HCT116 (cell line): ENCODE measurements around the gene ANTKMT. TPM values are rescaled to one million over a fixed set of nuclear protein-coding genes. Genes with fewer than 3 reads are reported as not detected.

Experiments used
- ATAC-seq: fragments of 200-7000 bp; cut with Tn5 transposase; 2 replicates; pipeline ENCODE4 v1.9.1; 2020; ENCODE audit warnings: mild to moderate bottlenecking, moderate library complexity
- BruUV-seq: library from RNA; stranded (reverse); fragments of 400-500 nt; replicated peaks from 2 replicates; lab custom pipeline; 2021; lab: Mats Ljungman, UMichigan
- CTCF ChIA-PET: fragments of 300-600 bp; sonication (Branson Sonifier 250); formaldehyde crosslinking; loops from one replicate; lab custom pipeline; 2021; ENCODE audit warnings: antibody characterized with exemption; lab: Charles Lee
- POLR2A ChIA-PET: fragments of 300-600, 350-600 bp; sonication (Branson Sonifier 250); formaldehyde crosslinking; loops from one replicate; lab custom pipeline; 2021; ENCODE audit warnings: antibody characterized with exemption; lab: Charles Lee
- RAD21 ChIA-PET, 2 experiments: fragments of 300-600 bp; sonication (Branson Sonifier 250); formaldehyde crosslinking; loops; one replicate each; lab custom pipeline; 2023; ENCODE audit warnings: low total read pairs in 2 of 2; ENCODE audit not compliant: uncharacterized antibody in 2 of 2, unreplicated experiment in 2 of 2, low non-redundant PET in 1 of 2; lab: Charles Lee
- DNase-seq: peaks from one replicate; pipeline ENCODE4 v3.0.0-alpha.2; 2010; ENCODE audit warnings: low read depth, low spot score
- H2AFZ ChIP-seq: fragments of 200-600 bp; shearing (Covaris generic), sonication (generic); 2 replicates; pipeline ENCODE4 v1.6.1; 2017; ENCODE audit warnings: low read depth, mixed run types, mixed read lengths, antibody characterized with exemption, low read length; ENCODE audit not compliant: poor library complexity, severe bottlenecking
- H3K27ac ChIP-seq: 2 replicates; pipeline ENCODE4 v1.5.1; 2012; ENCODE audit warnings: low read depth, low read length
- H3K27me3 ChIP-seq: fragments of 200-600 bp; sonication (generic); 2 replicates; pipeline ENCODE4 v1.6.1; 2016; ENCODE audit warnings: mixed run types, low read length, mixed read lengths; ENCODE audit not compliant: insufficient read depth
- H3K36me3 ChIP-seq, 2 experiments: fragments of 200-500 bp in 1 of 2; fragments of 200-600 bp in 1 of 2; sonication (Bioruptor generic) in 1 of 2; sonication (generic) in 1 of 2; 2 replicates each; pipeline versions ENCODE4 v1.5.1 to v1.6.1; 2014 to 2016; ENCODE audit warnings: low read length in 2 of 2, inconsistent platforms in 1 of 2, mixed read lengths in 1 of 2, mixed run types in 1 of 2; ENCODE audit not compliant: insufficient read depth in 2 of 2, control insufficient read depth in 1 of 2
- H3K4me1 ChIP-seq, 2 experiments: fragments of 200-600 bp in 1 of 2; sonication (generic) in 1 of 2; 2 replicates each; pipeline versions ENCODE4 v1.5.1 to v1.6.1; 2012 to 2017; ENCODE audit warnings: low read length in 2 of 2, inconsistent platforms in 1 of 2, mild to moderate bottlenecking in 1 of 2, mixed read lengths in 1 of 2, mixed run types in 1 of 2, moderate library complexity in 1 of 2; ENCODE audit not compliant: insufficient read depth in 2 of 2, control insufficient read depth in 1 of 2
- H3K4me2 ChIP-seq: fragments of 200-600 bp; sonication (generic); 2 replicates; pipeline ENCODE4 v1.6.1; 2017; ENCODE audit warnings: mixed run types, low read length, mixed read lengths
- H3K4me3 ChIP-seq, 2 experiments: fragments of 200-600 bp in 1 of 2; sonication (generic) in 1 of 2; replicated peaks in 1 of 2; 2 replicates each; pipeline ENCODE4 v1.5.1; 2011 to 2016; ENCODE audit warnings: low read length in 2 of 2, control low read depth in 1 of 2, low read depth in 1 of 2, mild to moderate bottlenecking in 1 of 2, mixed read lengths in 1 of 2, mixed run types in 1 of 2
- H3K79me2 ChIP-seq: fragments of 200-600 bp; sonication (generic); 2 replicates; pipeline ENCODE4 v1.6.1; 2017; ENCODE audit warnings: mild to moderate bottlenecking, mixed run types, low read length, moderate library complexity, mixed read lengths; ENCODE audit not compliant: insufficient read depth
- H3K9ac ChIP-seq: fragments of 200-600 bp; sonication (generic); 2 replicates; pipeline ENCODE4 v1.6.1; 2016; ENCODE audit warnings: low read length, mixed read lengths
- H3K9me2 ChIP-seq: fragments of 200-600 bp; sonication (generic), shearing (Covaris generic); 2 replicates; pipeline ENCODE4 v1.6.1; 2017; ENCODE audit warnings: mixed run types, mild to moderate bottlenecking, moderate library complexity; ENCODE audit not compliant: insufficient read depth
- H3K9me3 ChIP-seq, 2 experiments: fragments of 200-500 bp in 1 of 2; fragments of 200-600 bp in 1 of 2; sonication (Bioruptor generic) in 1 of 2; sonication (generic) in 1 of 2; 2 replicates each; pipeline ENCODE4 v1.6.1; 2014 to 2017; ENCODE audit warnings: low read length in 2 of 2, mixed read lengths in 2 of 2, inconsistent platforms in 1 of 2, low read depth in 1 of 2, mild to moderate bottlenecking in 1 of 2, mixed run types in 1 of 2, moderate library complexity in 1 of 2; ENCODE audit not compliant: control insufficient read depth in 1 of 2, insufficient read depth in 1 of 2
- H4K20me1 ChIP-seq: fragments of 200-600 bp; sonication (generic), shearing (Covaris generic); 2 replicates; pipeline ENCODE4 v1.6.1; 2017; ENCODE audit warnings: mixed run types, mild to moderate bottlenecking, moderate library complexity; ENCODE audit not compliant: insufficient read depth
- POLR2A ChIP-seq: IDR thresholded peaks from 2 replicates; pipeline ENCODE4 v1.7.0; 2011; ENCODE audit warnings: borderline replicate concordance; ENCODE audit not compliant: insufficient read depth, insufficient read length; ENCODE audit errors: extremely low read depth
- POLR2AphosphoS5 ChIP-seq: IDR thresholded peaks from 2 replicates; pipeline ENCODE4 v1.6.1; 2011; ENCODE audit warnings: mild to moderate bottlenecking, low read depth, low read length, moderate library complexity
- RAD21 ChIP-seq: IDR thresholded peaks from 2 replicates; pipeline ENCODE4 v1.6.1; 2012; ENCODE audit warnings: low read depth, mild to moderate bottlenecking
- SIN3A ChIP-seq: IDR thresholded peaks from 2 replicates; pipeline ENCODE4 v1.6.1; 2012; ENCODE audit warnings: low read depth
- YY1 ChIP-seq: IDR thresholded peaks from 2 replicates; pipeline ENCODE4 v1.6.1; 2011; ENCODE audit warnings: low read length, low read depth, moderate library complexity, mild to moderate bottlenecking; ENCODE audit not compliant: insufficient replicate concordance; ENCODE audit errors: extremely low read depth
- ZFX ChIP-seq: fragments of 450-650 bp; IDR thresholded peaks from 2 replicates; pipeline ENCODE4 v1.6.1; 2017
- intact Hi-C: fragments of 100-400 bp; cut with micrococcal nuclease; formaldehyde crosslinking; loops from 2 replicates; pipeline ENCODE4 v1.10.0; 2022
- total RNA-seq: library from RNA; stranded (reverse); gene quantifications from one replicate; pipeline ENCODE4 v1.2.1, GENCODE V29; 2021; ENCODE audit not compliant: unreplicated experiment
- TF ChIP-seq, protein P1 (sequence below): IDR thresholded peaks from 2 replicates; pipeline ENCODE4 v1.6.1; 2012

ANTKMT gene
- total RNA-seq, 1 experiment from 2014 or later: 65.4 TPM

DNA sequence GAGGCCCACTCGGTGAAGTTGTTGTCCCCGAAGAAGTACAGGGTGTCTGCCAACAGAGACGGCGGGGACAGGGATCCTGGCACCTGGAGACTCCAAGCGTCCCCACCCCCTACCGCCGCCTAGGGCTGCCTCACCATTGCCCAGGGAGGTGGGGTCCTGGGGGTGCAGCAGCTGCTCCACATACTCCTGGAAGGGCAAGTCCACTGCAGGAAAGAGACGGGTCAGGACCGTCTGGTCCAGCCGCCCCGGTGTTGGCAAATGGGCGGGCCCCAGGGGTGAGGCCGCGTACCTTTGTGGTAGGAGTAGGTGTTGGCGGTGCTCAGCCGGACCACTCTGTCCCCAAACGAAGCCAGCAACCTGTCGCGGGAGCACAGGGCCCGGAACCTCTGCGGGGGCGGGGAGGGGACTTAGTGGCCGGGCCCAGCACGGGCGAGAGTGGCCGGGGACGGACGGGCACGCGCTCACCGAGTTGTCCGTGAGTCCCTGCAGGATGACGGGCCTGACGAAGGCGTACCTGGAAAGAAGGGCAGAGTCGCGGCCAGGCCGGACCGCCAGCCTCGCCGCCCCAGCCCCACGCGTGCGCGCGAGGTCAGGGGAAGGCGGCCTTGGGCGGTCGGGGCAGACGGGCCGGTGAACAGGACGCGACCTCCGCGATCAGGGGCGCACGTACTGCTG, 37.4 kb upstream of the ANTKMT start:
- Histone ChIP-seq H4K20me1 (no peaks in the 10 kb centered on the region), H3K4me1 (peaks cover 13 to 55% of the 10 kb centered on the region in 2 experiments), H3K36me3 (peaks cover 0 to 33% of the 10 kb centered on the region in 2 experiments; a peak in 2 of 4 replicates), H3K9me2 (no peaks in the 10 kb centered on the region), H3K27me3 (no peaks in the 10 kb centered on the region), H2AFZ (no peak overlapping the region), H3K4me3 (peak overlapping the region; percentile 71 to 90), H3K79me2 (peaks cover 41% of the 10 kb centered on the region), H3K9ac (peak overlapping the region; percentile 92), H3K9me3 (no peaks in the 10 kb centered on the region), H3K4me2 (peak overlapping the region; percentile 97), H3K27ac (peak overlapping the region; percentile 98)
- RAD21 ChIA-PET: no interaction called here
- TF ChIP-seq RAD21 (no peak), POLR2A (no peak)
- BruUV-seq: no TSS peak
- CTCF ChIA-PET: interaction anchor here (1.2 kb wide), 1 partner anchor 32 kb away, joined by 3 read pairs; no protein-coding TSS in a partner anchor
- DNase-seq (no peak), ATAC-seq (peak; percentile 18)
- POLR2A ChIA-PET: interaction anchor here (0.7 kb wide), 1 partner anchor 12 kb away, joined by 3 read pairs; no protein-coding TSS in a partner anchor
- intact Hi-C loops: no loop called here

DNA sequence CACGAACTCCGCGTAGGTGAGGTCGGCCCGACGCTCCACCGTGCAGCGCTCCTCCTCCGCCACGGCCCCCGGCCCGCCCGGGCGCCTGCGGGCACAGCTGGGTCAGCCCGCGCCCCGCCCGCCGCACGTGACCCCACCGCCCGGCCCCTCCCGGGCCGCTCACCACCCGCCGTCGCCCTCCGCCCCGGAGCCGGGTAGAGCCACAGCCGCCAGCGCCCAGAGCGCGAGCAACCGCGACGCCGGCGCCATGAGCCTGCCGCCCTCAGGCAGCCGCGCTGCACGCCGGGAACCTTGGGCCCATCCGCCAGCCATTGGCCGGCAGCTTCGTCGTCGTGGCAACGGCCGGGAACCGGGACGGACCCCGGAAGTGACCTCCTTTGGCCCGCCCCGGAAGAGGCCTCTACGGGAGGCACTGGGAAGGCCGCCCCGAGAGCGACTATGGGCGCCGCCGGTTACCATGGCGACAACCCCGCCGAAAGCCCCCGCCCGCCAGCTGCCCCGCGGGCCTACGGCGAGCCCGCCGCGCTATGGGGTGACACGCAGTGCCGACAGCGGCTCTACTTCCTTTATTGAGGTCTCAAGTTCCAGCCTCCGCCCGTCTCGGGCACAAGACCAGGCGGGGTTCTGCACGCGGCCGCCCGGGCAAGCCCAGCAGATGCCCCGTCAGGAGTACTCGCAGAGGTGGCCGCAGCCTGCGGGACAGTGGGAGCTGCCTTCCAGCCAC, 36.7 kb upstream of the ANTKMT start, which contains the start of gene JMJD8:
Gene JMJD8, minus strand, starts transcription at position 264 of the 724 bp plus-strand sequence. Its CDS starts 15 bp downstream, at position 249.
- peak within 1 kb of the TSS; percentile 92 for H3K9ac ChIP-seq
- H3K36me3 ChIP-seq: peaks cover 0 to 33% of the 10 kb centered on the region in 2 experiments; a peak in 2 of 4 replicates
- H3K4me3 ChIP-seq: peak within 1 kb of the TSS; percentile 71 to 90
- intact Hi-C loops: no loop called here
- no TSS peak for BruUV-seq
- no peak within 1 kb of the TSS for H2AFZ ChIP-seq
- H3K9me3 ChIP-seq: no peaks in the 10 kb centered on the region
- no peaks in the 10 kb centered on the region for H3K9me2 ChIP-seq
- POLR2A ChIA-PET: interaction anchor here (0.7 kb wide), 1 partner anchor 11 kb away, joined by 3 read pairs; no protein-coding TSS in a partner anchor
- RAD21 ChIA-PET: no interaction called here
- TF ChIP-seq, protein P1, sequence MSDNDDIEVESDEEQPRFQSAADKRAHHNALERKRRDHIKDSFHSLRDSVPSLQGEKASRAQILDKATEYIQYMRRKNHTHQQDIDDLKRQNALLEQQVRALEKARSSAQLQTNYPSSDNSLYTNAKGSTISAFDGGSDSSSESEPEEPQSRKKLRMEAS: no peak
- TF ChIP-seq POLR2A (peak; percentile 93), POLR2AphosphoS5 (peak; percentile 91), ZFX (peak; percentile 90), SIN3A (no peak), YY1 (peak; percentile 91)
- no peaks in the 10 kb centered on the region for H4K20me1 ChIP-seq
- ATAC-seq (peak; percentile 70), DNase-seq (peak; percentile 89)
- peak within 1 kb of the TSS; percentile 98 for H3K27ac ChIP-seq
- CTCF ChIA-PET: interaction anchor here (1.2 kb wide), 1 partner anchor 32 kb away, joined by 3 read pairs; no protein-coding TSS in a partner anchor
- peaks cover 48% of the 10 kb centered on the region for H3K79me2 ChIP-seq
- H3K4me1 ChIP-seq: peaks cover 17 to 58% of the 10 kb centered on the region in 2 experiments
- no peaks in the 10 kb centered on the region for H3K27me3 ChIP-seq
- peak within 1 kb of the TSS; percentile 97 for H3K4me2 ChIP-seq
